Astrocyte (in vitro differentiated cells and primary cell): ENCODE measurements around the gene HDHD2. TPM values are rescaled to one million over a fixed set of nuclear protein-coding genes. Genes with fewer than 3 reads are reported as not detected.
A peak's percentile ranks its signal among the peaks of the same experiment; 100 is the strongest.

ENCODE experiments used
- DNase-seq: peaks from one replicate; pipeline ENCODE4 v3.0.0-alpha.2; 2010; ENCODE audit warnings: low read depth
- FAIRE-seq: peaks from 2 replicates; lab custom pipeline; 2011; peaks lifted over from hg19 to GRCh38; lab: Jason Lieb, UNC
- H2AFZ ChIP-seq: 2 replicates; pipeline ENCODE4 v1.6.0; 2012; ENCODE audit warnings: low read depth, low read length, inconsistent platforms
- H3K27ac ChIP-seq: 2 replicates; pipeline ENCODE4 v1.5.1; 2011; ENCODE audit warnings: low read depth, low read length, inconsistent platforms
- H3K27me3 ChIP-seq: 2 replicates; pipeline ENCODE4 v1.6.0; 2011; ENCODE audit warnings: low read length, inconsistent platforms; ENCODE audit not compliant: insufficient read depth
- H3K36me3 ChIP-seq: 2 replicates; pipeline ENCODE4 v1.5.1; 2011; ENCODE audit warnings: low read length, inconsistent platforms; ENCODE audit not compliant: insufficient read depth
- H3K4me1 ChIP-seq: 2 replicates; pipeline ENCODE4 v1.5.1; 2011; ENCODE audit warnings: low read length, inconsistent platforms; ENCODE audit not compliant: insufficient read depth
- H3K4me2 ChIP-seq: 2 replicates; pipeline ENCODE4 v1.6.0; 2012; ENCODE audit warnings: low read length, inconsistent platforms
- H3K4me3 ChIP-seq: 2 replicates; pipeline ENCODE4 v1.5.1; 2011; ENCODE audit warnings: low read depth, mild to moderate bottlenecking, low read length, inconsistent platforms; ENCODE audit not compliant: insufficient read depth
- H3K79me2 ChIP-seq: 2 replicates; pipeline ENCODE4 v1.6.0; 2012; ENCODE audit warnings: mild to moderate bottlenecking, low read length, inconsistent platforms; ENCODE audit not compliant: insufficient read depth
- H3K9ac ChIP-seq: 2 replicates; pipeline ENCODE4 v1.6.0; 2012; ENCODE audit warnings: mild to moderate bottlenecking, low read length, inconsistent platforms
- H3K9me3 ChIP-seq: 2 replicates; pipeline ENCODE4 v1.5.1; 2012; ENCODE audit warnings: low read depth, mild to moderate bottlenecking, low read length, inconsistent platforms; ENCODE audit not compliant: insufficient read depth
- H4K20me1 ChIP-seq: 2 replicates; pipeline ENCODE4 v1.6.0; 2012; ENCODE audit warnings: low read length, inconsistent platforms; ENCODE audit not compliant: insufficient read depth
- H3K27ac Mint-ChIP-seq: one replicate; pipeline ENCODE4 v1.8.0; 2021; ENCODE audit warnings: mild to moderate bottlenecking, mixed read lengths; ENCODE audit not compliant: unreplicated experiment
- H3K27me3 Mint-ChIP-seq: one replicate; pipeline ENCODE4 v1.8.0; 2021; ENCODE audit warnings: low read depth, mixed read lengths; ENCODE audit not compliant: unreplicated experiment
- H3K36me3 Mint-ChIP-seq: one replicate; pipeline ENCODE4 v1.8.0; 2021; ENCODE audit warnings: low read depth, mixed read lengths; ENCODE audit not compliant: unreplicated experiment
- H3K4me1 Mint-ChIP-seq: one replicate; pipeline ENCODE4 v1.8.0; 2021; ENCODE audit warnings: low read depth, mixed read lengths; ENCODE audit not compliant: unreplicated experiment
- H3K4me3 Mint-ChIP-seq: one replicate; pipeline ENCODE4 v1.8.0; 2021; ENCODE audit warnings: mild to moderate bottlenecking, moderate library complexity, mixed read lengths; ENCODE audit not compliant: unreplicated experiment
- H3K9me3 Mint-ChIP-seq: one replicate; pipeline ENCODE4 v1.8.0; 2021; ENCODE audit warnings: mild to moderate bottlenecking, mixed read lengths; ENCODE audit not compliant: unreplicated experiment
- CTCF ChIP-seq: IDR thresholded peaks from 2 replicates; pipeline ENCODE4 v1.5.1; 2011; ENCODE audit warnings: low read depth, mild to moderate bottlenecking, inconsistent platforms, low read length, moderate library complexity; ENCODE audit not compliant: insufficient read depth
- EZH2 ChIP-seq: IDR thresholded peaks from 2 replicates; pipeline ENCODE4 v1.6.1; 2012; ENCODE audit warnings: mild to moderate bottlenecking, low read length, inconsistent platforms; ENCODE audit not compliant: insufficient read depth
- total RNA-seq: library from RNA; stranded (reverse); gene quantifications from 2 replicates; pipeline ENCODE4 v1.2.1, GENCODE V29; 2021

The HDHD2 gene
- total RNA-seq, 1 donor from 2014 or later: 23.5 TPM

DNA sequence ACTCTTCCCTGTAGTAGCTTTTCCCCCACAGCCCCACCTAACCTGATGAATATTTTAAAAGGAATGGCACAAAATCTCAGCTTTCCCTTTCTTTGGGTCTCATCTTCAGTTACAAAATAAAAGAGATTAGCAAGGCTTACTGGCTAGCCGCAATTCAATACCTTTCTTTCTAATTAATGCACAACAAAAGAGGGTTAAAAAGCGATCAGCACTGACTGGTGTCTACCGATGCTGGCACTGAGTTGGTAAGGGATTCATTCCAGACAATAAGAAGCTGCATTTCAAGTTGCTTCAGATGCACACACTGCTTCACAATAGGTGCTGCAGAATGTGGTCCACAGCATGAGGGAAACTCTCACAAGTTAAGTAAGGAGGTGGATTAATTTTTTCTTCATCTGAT lies 41.9 kb downstream of the HDHD2 start:
- Histone ChIP-seq H3K9ac (no peak overlapping the region), H3K4me2 (no peak overlapping the region)

GRCh38 chr18:47100212-47100831 lies 50.0 kb downstream of the HDHD2 start:
- Mint-ChIP-seq H3K27ac (peak overlapping the region; percentile 37), H3K27me3 (no peaks in the 10 kb centered on the region), H3K36me3 (no peaks in the 10 kb centered on the region), H3K4me3 (no peak overlapping the region), H3K4me1 (peaks cover 3% of the 10 kb centered on the region), H3K9me3 (no peaks in the 10 kb centered on the region)
- H3K27me3 ChIP-seq: no peaks in the 10 kb centered on the region
- H3K79me2 ChIP-seq: no peaks in the 10 kb centered on the region
- peak; percentile 41 for DNase-seq
- H4K20me1 ChIP-seq: no peaks in the 10 kb centered on the region
- H3K4me1 ChIP-seq: no peaks in the 10 kb centered on the region
- H3K9me3 ChIP-seq: no peaks in the 10 kb centered on the region
- H3K4me3 ChIP-seq: no peak overlapping the region
- H2AFZ ChIP-seq: no peak overlapping the region
- no peak overlapping the region for H3K9ac ChIP-seq
- FAIRE-seq: peak; percentile 62
- no peak for TF ChIP-seq EZH2
- TF ChIP-seq CTCF: peak; percentile 81
- no peak overlapping the region for H3K27ac ChIP-seq
- H3K36me3 ChIP-seq: peaks cover 3% of the 10 kb centered on the region
- H3K4me2 ChIP-seq: no peak overlapping the region

More for the DNA sequence above, 41.9 kb downstream of the HDHD2 start:
- H3K4me1 ChIP-seq: no peaks in the 10 kb centered on the region
- peaks cover 23% of the 10 kb centered on the region for H3K36me3 ChIP-seq
- no peaks in the 10 kb centered on the region for H3K27me3 ChIP-seq
- no peak overlapping the region for H3K27ac Mint-ChIP-seq
- DNase-seq: no peak
- no peaks in the 10 kb centered on the region for H3K9me3 Mint-ChIP-seq
- TF ChIP-seq CTCF (no peak), EZH2 (no peak)
- no peaks in the 10 kb centered on the region for H3K79me2 ChIP-seq
- H3K36me3 Mint-ChIP-seq: peaks cover 8% of the 10 kb centered on the region
- H3K4me1 Mint-ChIP-seq: peaks cover 5% of the 10 kb centered on the region
- H2AFZ ChIP-seq: no peak overlapping the region
- H3K27ac ChIP-seq: no peak overlapping the region
- H3K9me3 ChIP-seq: no peaks in the 10 kb centered on the region
- no peak for FAIRE-seq
- no peak overlapping the region for H3K4me3 Mint-ChIP-seq
- H3K27me3 Mint-ChIP-seq: no peaks in the 10 kb centered on the region
- no peak overlapping the region for H3K4me3 ChIP-seq
- no peaks in the 10 kb centered on the region for H4K20me1 ChIP-seq

GRCh38 chr18:47095810-47096209 lies 54.5 kb downstream of the HDHD2 start:
- Mint-ChIP-seq H3K9me3 (no peaks in the 10 kb centered on the region), H3K27me3 (no peaks in the 10 kb centered on the region), H3K4me1 (peaks cover 2% of the 10 kb centered on the region), H3K36me3 (no peaks in the 10 kb centered on the region), H3K27ac (no peak overlapping the region), H3K4me3 (no peak overlapping the region)
- H3K4me3 ChIP-seq: no peak overlapping the region
- no peak overlapping the region for H3K9ac ChIP-seq
- TF ChIP-seq EZH2: no peak
- TF ChIP-seq CTCF: no peak
- H3K36me3 ChIP-seq: no peaks in the 10 kb centered on the region
- no peak for DNase-seq
- no peak overlapping the region for H3K4me2 ChIP-seq
- no peaks in the 10 kb centered on the region for H3K27me3 ChIP-seq
- no peaks in the 10 kb centered on the region for H3K79me2 ChIP-seq
- H3K9me3 ChIP-seq: no peaks in the 10 kb centered on the region
- no peak for FAIRE-seq
- H3K27ac ChIP-seq: no peak overlapping the region
- no peaks in the 10 kb centered on the region for H3K4me1 ChIP-seq
- no peak overlapping the region for H2AFZ ChIP-seq
- H4K20me1 ChIP-seq: no peaks in the 10 kb centered on the region
